ENCODE measurements around the gene IL10RB. TPM values are rescaled to one million over a fixed set of nuclear protein-coding genes. Genes with fewer than 3 reads are reported as not detected.
A peak's percentile ranks its signal among the peaks of the same experiment; 100 is the strongest.

The IL10RB gene
- total and polyA plus RNA-seq, 2 donors (not counting 1 experiment from before 2014, with no cell fraction given) = 29.3 to 32.5 TPM

GRCh38 chr21:33281096-33281652 is 15.0 kb downstream of the IL10RB start:
- ATAC-seq (ENCODE audit: low read depth) (no peak), DNase-seq (no peak)
- Histone ChIP-seq H4K20me1 (ENCODE audit: control insufficient read depth, insufficient read depth, low read length, poor library complexity, severe bottlenecking) (peaks cover 13% of the 10 kb centered on the region), H3K4me1 (ENCODE audit: control insufficient read depth in 2 of 2, insufficient read depth in 2 of 2, low read length in 2 of 2) (no peaks in the 10 kb centered on the region), H2AFZ (ENCODE audit: insufficient read depth, low read depth, low read length, poor library complexity, severe bottlenecking) (no peak overlapping the region), H3K9ac (ENCODE audit: low read length) (no peak overlapping the region), H3K27ac (ENCODE audit: low read length in 2 of 2) (no peak overlapping the region), H3K9me3 (ENCODE audit: control extremely low read depth in 1 of 3, control insufficient read depth in 2 of 3, insufficient read depth in 1 of 3, low read length in 2 of 3) (peaks cover 0 to 4% (median 0%) of the 10 kb centered on the region in 3 donors), H3K27me3 (replicated peaks in 1 of 4; ENCODE audit: control extremely low read depth in 1 of 4, control insufficient read depth in 3 of 4, insufficient read depth in 4 of 4, low read length in 3 of 4) (no peaks in the 10 kb centered on the region), H3K4me3 (ENCODE audit: control extremely low read depth in 1 of 5, extremely low read depth in 1 of 5, insufficient read depth in 1 of 5, low read depth in 2 of 5, low read length in 4 of 5) (no peak overlapping the region), H3K36me3 (replicated peaks in 1 of 2; ENCODE audit: control extremely low read depth in 1 of 2, control insufficient read depth in 1 of 2, extremely low read depth in 1 of 2, insufficient read depth in 2 of 2, low read length in 1 of 2) (peaks cover 8 to 86% of the 10 kb centered on the region in 2 experiments), H3K79me2 (ENCODE audit: control insufficient read depth, insufficient read depth, low read length) (peaks cover 69% of the 10 kb centered on the region), H3K4me2 (replicated peaks; ENCODE audit: low read depth, low read length, poor library complexity, severe bottlenecking) (no peak overlapping the region)
- intact Hi-C loops (cut with micrococcal nuclease) = no loop called here
- no peak for TF ChIP-seq CTCF (IDR thresholded peaks at IDR 0.05)
- Mint-ChIP-seq H3K4me1 (peaks cover under 1% of the 10 kb centered on the region), H3K27ac (no peak overlapping the region), H3K27me3 (no peaks in the 10 kb centered on the region), H3K9me3 (ENCODE audit: insufficient read depth) (no peaks in the 10 kb centered on the region), H3K4me3 (no peak overlapping the region)
- WGBS (ENCODE audit: insufficient coverage) = 93% methylated on average over 5 of the region's 6 CpGs
- ChIA-PET CTCF (interaction anchor here (1.0 to 1.4 kb wide), 2 partner anchors 15 to 84 kb away, joined by 3 to 4 read pairs; no protein-coding TSS in a partner anchor), POLR2A (no interaction called here)

GRCh38 chr21:33283203-33283602 is 17.0 kb downstream of the IL10RB start:
- H3K27ac ChIP-seq (ENCODE audit: low read length in 2 of 2) = no peak overlapping the region
- H3K9me3 ChIP-seq (ENCODE audit: control extremely low read depth in 1 of 3, control insufficient read depth in 2 of 3, insufficient read depth in 1 of 3, low read length in 2 of 3) = peaks cover 0 to 4% (median 0%) of the 10 kb centered on the region in 3 donors
- Mint-ChIP-seq H3K4me3 (no peak overlapping the region), H3K27ac (peak overlapping the region; percentile 20), H3K9me3 (ENCODE audit: insufficient read depth) (no peaks in the 10 kb centered on the region), H3K27me3 (no peaks in the 10 kb centered on the region), H3K4me1 (peaks cover 2% of the 10 kb centered on the region)
- ChIA-PET CTCF (interaction anchor here (0.9 kb wide), 1 partner anchor 13 kb away, joined by 3 read pairs; no protein-coding TSS in a partner anchor), POLR2A (no interaction called here)
- intact Hi-C loops (cut with micrococcal nuclease) = no loop called here
- H3K4me2 ChIP-seq (replicated peaks; ENCODE audit: low read depth, low read length, poor library complexity, severe bottlenecking) = no peak overlapping the region
- H3K36me3 ChIP-seq (replicated peaks in 1 of 2; ENCODE audit: control extremely low read depth in 1 of 2, control insufficient read depth in 1 of 2, extremely low read depth in 1 of 2, insufficient read depth in 2 of 2, low read length in 1 of 2) = peaks cover 8 to 90% of the 10 kb centered on the region in 2 experiments
- peaks cover 13% of the 10 kb centered on the region for H4K20me1 ChIP-seq (ENCODE audit: control insufficient read depth, insufficient read depth, low read length, poor library complexity, severe bottlenecking)
- 98% methylated on average over 5 of the region's 5 CpGs for WGBS (ENCODE audit: insufficient coverage)
- H3K9ac ChIP-seq (ENCODE audit: low read length) = no peak overlapping the region
- ATAC-seq (ENCODE audit: low read depth) = no peak
- no peak overlapping the region for H3K4me3 ChIP-seq (ENCODE audit: control extremely low read depth in 1 of 5, extremely low read depth in 1 of 5, insufficient read depth in 1 of 5, low read depth in 2 of 5, low read length in 4 of 5)
- DNase-seq = no peak
- H3K27me3 ChIP-seq (replicated peaks in 1 of 4; ENCODE audit: control extremely low read depth in 1 of 4, control insufficient read depth in 3 of 4, insufficient read depth in 4 of 4, low read length in 3 of 4) = no peaks in the 10 kb centered on the region
- no peaks in the 10 kb centered on the region for H3K4me1 ChIP-seq (ENCODE audit: control insufficient read depth in 2 of 2, insufficient read depth in 2 of 2, low read length in 2 of 2)
- H2AFZ ChIP-seq (ENCODE audit: insufficient read depth, low read depth, low read length, poor library complexity, severe bottlenecking) = no peak overlapping the region
- TF ChIP-seq CTCF (IDR thresholded peaks at IDR 0.05) = no peak
- no peak for TF ChIP-seq EZH2 (IDR thresholded peaks at IDR 0.05; ENCODE audit: borderline replicate concordance, insufficient read depth, low read depth, low read length, poor library complexity, severe bottlenecking)
- peaks cover 66% of the 10 kb centered on the region for H3K79me2 ChIP-seq (ENCODE audit: control insufficient read depth, insufficient read depth, low read length)
